Stimulated activated CD4-positive, alpha-beta T cell treated with anti-CD3 and anti-CD28 coated beads, Interleukin-1b, Interleukin-23, amount 100 ng/mL, for 24 hours (primary cell): ENCODE data around the gene TKTL1.
"Not testable (repeated sequence)": the region's sequence is repeated elsewhere in the genome, so short reads cannot be mapped to it uniquely, and the experiment has no call there.

ENCODE experiments used
- DNase-seq, 4 experiments: peaks; one replicate each; pipeline ENCODE4 v3.0.0-alpha.2; 2020; ENCODE audit warnings: low read depth in 4 of 4, low spot score in 1 of 4

TKTL1 gene

GRCh38 chrX:154295664-154296310, at the start of gene TKTL1:
Gene TKTL1 (plus strand): TSS chrX:154295795. CDS start chrX:154295860, 65 bp downstream.
- no peak for DNase-seq

GRCh38 chrX:154247377-154248045, 48.1 kb upstream of the TKTL1 start:
- not testable (repeated sequence) for DNase-seq

- not testable (repeated sequence) for DNase-seq
Observed at GRCh38 chrX:154248076-154248475, 47.5 kb upstream of the TKTL1 start.

GRCh38 chrX:154257282-154257681, 38.3 kb upstream of the TKTL1 start, which contains the start of gene OPN1MW3:
Gene OPN1MW3 (plus strand): TSS chrX:154257582. CDS start chrX:154257620, 38 bp downstream.
- DNase-seq, result not testable (repeated sequence)

- not testable (repeated sequence) for DNase-seq
Observed at GRCh38 chrX:154258711-154259110, 36.9 kb upstream of the TKTL1 start.

GRCh38 chrX:154263072-154263471, 32.5 kb upstream of the TKTL1 start:
- not testable (repeated sequence) for DNase-seq

- DNase-seq, result not testable (repeated sequence)
Observed at GRCh38 chrX:154269245-154269644, 26.4 kb upstream of the TKTL1 start.

GRCh38 chrX:154284489-154285338, 10.9 kb upstream of the TKTL1 start:
- DNase-seq, result not testable (repeated sequence)

- DNase-seq, result not testable (repeated sequence)
Observed at GRCh38 chrX:154286406-154286805, 9.2 kb upstream of the TKTL1 start.

GRCh38 chrX:154294791-154295574, 612 bp upstream of the TKTL1 start, which contains the start of gene TEX28:
Gene TEX28 (minus strand): TSS chrX:154295124. CDS start chrX:154292117, 3,007 bp downstream.
- no peak for DNase-seq

GRCh38 chrX:154296731-154297130, 1.1 kb downstream of the TKTL1 start:
- no peak for DNase-seq

GRCh38 chrX:154298312-154298711, 2.7 kb downstream of the TKTL1 start:
- DNase-seq, result no peak

GRCh38 chrX:154300816-154301215, 5.2 kb downstream of the TKTL1 start:
- no peak for DNase-seq

GRCh38 chrX:154302998-154303397, 7.4 kb downstream of the TKTL1 start:
- DNase-seq, result not testable (repeated sequence)

GRCh38 chrX:154303476-154303875, 7.9 kb downstream of the TKTL1 start:
- no peak for DNase-seq

GRCh38 chrX:154304846-154305245, 9.3 kb downstream of the TKTL1 start:
- no peak for DNase-seq

GRCh38 chrX:154305541-154306205, 10.1 kb downstream of the TKTL1 start:
- no peak for DNase-seq

GRCh38 chrX:154307202-154307601, 11.6 kb downstream of the TKTL1 start:
- DNase-seq, result no peak

- DNase-seq, result peak; percentile 64 to 75 (median 67)
Observed at GRCh38 chrX:154308108-154308946, 12.7 kb downstream of the TKTL1 start.
